ENCODE data around the gene SMAD5.

Gene SMAD5

GRCh38 chr5:136104306-136104965, 28.2 kb upstream of the SMAD5 start:
- no peak for DNase-seq (ENCODE audit: low read depth)
- no peak overlapping the region for H3K4me3 ChIP-seq (ENCODE audit: control insufficient read depth, low read depth, low read length)
- no peak for TF ChIP-seq CTCF (IDR thresholded peaks at IDR 0.05; ENCODE audit: control insufficient read depth, insufficient read depth, low read depth, low read length, missing control alignments)

- DNase-seq (ENCODE audit: low read depth): no peak
- TF ChIP-seq CTCF (IDR thresholded peaks at IDR 0.05; ENCODE audit: control insufficient read depth, insufficient read depth, low read depth, low read length, missing control alignments): no peak
- no peak overlapping the region for H3K4me3 ChIP-seq (ENCODE audit: control insufficient read depth, low read depth, low read length)
Measured at GRCh38 chr5:136106351-136107031, 26.2 kb upstream of the SMAD5 start.

- DNase-seq (ENCODE audit: low read depth): no peak
- H3K4me3 ChIP-seq (ENCODE audit: control insufficient read depth, low read depth, low read length): no peak overlapping the region
- TF ChIP-seq CTCF (IDR thresholded peaks at IDR 0.05; ENCODE audit: control insufficient read depth, insufficient read depth, low read depth, low read length, missing control alignments): no peak
Measured at GRCh38 chr5:136108180-136108611, 24.4 kb upstream of the SMAD5 start.

- H3K4me3 ChIP-seq (ENCODE audit: control insufficient read depth, low read depth, low read length): no peak overlapping the region
- TF ChIP-seq CTCF (IDR thresholded peaks at IDR 0.05; ENCODE audit: control insufficient read depth, insufficient read depth, low read depth, low read length, missing control alignments): no peak
- DNase-seq (ENCODE audit: low read depth): no peak
Measured at GRCh38 chr5:136108766-136109165, 23.9 kb upstream of the SMAD5 start.

GRCh38 chr5:136109453-136110135, 23.1 kb upstream of the SMAD5 start:
- H3K4me3 ChIP-seq (ENCODE audit: control insufficient read depth, low read depth, low read length): no peak overlapping the region
- no peak for DNase-seq (ENCODE audit: low read depth)
- no peak for TF ChIP-seq CTCF (IDR thresholded peaks at IDR 0.05; ENCODE audit: control insufficient read depth, insufficient read depth, low read depth, low read length, missing control alignments)

GRCh38 chr5:136113606-136114005, 19.0 kb upstream of the SMAD5 start:
- TF ChIP-seq CTCF (IDR thresholded peaks at IDR 0.05; ENCODE audit: control insufficient read depth, insufficient read depth, low read depth, low read length, missing control alignments): no peak
- no peak for DNase-seq (ENCODE audit: low read depth)
- no peak overlapping the region for H3K4me3 ChIP-seq (ENCODE audit: control insufficient read depth, low read depth, low read length)

All from AG09309 (cell line).